Peyer's patch (tissue), 4 donors: ENCODE data around the gene DPCD.

ENCODE experiments used
- CTCF ChIP-seq, 6 experiments: fragments of 450-650 bp in 4 of 6; fragments of 200-600 bp in 2 of 6; sonication (generic) in 1 of 6; IDR thresholded peaks; one replicate each; pipeline ENCODE4 v1.5.1; 2017 to 2019; ENCODE audit warnings: antibody characterized with exemption in 6 of 6, mild to moderate bottlenecking in 3 of 6, moderate library complexity in 1 of 6
- POLR2A ChIP-seq, 2 donors: fragments of 450-650 bp; IDR thresholded peaks; one replicate each; pipeline ENCODE4 v1.5.1; 2017; ENCODE audit warnings: antibody characterized with exemption in 2 of 2, mild to moderate bottlenecking in 2 of 2, moderate library complexity in 2 of 2

DNA sequence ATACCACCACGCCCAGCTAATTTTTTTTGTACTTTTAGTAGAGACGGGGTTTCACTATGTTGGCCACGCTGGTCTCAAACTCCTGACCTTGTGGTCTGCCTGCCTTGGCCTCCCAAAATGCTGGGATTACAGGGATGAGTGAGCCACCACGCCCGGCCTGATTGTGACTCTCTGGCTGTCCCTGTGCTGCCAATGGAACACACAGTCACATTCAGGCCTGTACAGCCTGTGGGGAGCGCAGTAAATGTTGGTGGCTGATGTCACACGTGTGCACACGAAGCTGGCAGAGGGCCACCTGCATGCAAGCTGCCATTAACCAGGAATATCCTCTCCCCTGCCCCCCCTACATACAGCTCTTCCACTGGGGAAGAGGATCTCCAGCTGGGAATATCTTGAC, 22.2 kb upstream of the DPCD start:
- no peak for TF ChIP-seq CTCF (IDR thresholded peaks at IDR 0.05)
- no peak for TF ChIP-seq POLR2A (IDR thresholded peaks at IDR 0.05)
